GM19043 (cell line): ENCODE data around the gene RPL4.
"Not testable (repeated sequence)": the region's sequence is repeated elsewhere in the genome, so short reads cannot be mapped to it uniquely, and the experiment has no call there.

Source experiments
- ATAC-seq: cut with Tn5 transposase; IDR thresholded peaks from one replicate; pipeline ENCODE4 v1.9.1; 2021; ENCODE audit warnings: low read depth; ENCODE audit not compliant: unreplicated experiment

RPL4 gene

DNA sequence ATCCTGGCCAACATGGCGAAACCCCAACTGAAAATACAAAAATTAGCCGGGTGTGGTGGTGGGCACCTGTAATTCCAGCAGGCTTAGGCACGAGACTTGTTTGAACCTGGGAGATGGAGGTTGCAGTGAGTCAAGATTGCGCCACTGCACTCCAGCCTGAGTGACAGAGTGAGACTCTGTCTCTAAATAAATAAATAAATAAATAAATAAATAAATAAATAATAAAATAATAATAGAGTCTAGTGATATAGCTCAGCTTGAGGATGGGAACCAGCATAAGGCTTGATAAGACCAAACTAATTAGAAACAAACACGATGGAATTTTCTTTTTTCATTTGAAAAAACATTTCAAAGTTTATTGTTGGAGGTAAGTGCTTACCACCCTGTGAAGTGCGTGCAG lies 43.4 kb downstream of the RPL4 start:
- not testable (repeated sequence) for ATAC-seq

DNA sequence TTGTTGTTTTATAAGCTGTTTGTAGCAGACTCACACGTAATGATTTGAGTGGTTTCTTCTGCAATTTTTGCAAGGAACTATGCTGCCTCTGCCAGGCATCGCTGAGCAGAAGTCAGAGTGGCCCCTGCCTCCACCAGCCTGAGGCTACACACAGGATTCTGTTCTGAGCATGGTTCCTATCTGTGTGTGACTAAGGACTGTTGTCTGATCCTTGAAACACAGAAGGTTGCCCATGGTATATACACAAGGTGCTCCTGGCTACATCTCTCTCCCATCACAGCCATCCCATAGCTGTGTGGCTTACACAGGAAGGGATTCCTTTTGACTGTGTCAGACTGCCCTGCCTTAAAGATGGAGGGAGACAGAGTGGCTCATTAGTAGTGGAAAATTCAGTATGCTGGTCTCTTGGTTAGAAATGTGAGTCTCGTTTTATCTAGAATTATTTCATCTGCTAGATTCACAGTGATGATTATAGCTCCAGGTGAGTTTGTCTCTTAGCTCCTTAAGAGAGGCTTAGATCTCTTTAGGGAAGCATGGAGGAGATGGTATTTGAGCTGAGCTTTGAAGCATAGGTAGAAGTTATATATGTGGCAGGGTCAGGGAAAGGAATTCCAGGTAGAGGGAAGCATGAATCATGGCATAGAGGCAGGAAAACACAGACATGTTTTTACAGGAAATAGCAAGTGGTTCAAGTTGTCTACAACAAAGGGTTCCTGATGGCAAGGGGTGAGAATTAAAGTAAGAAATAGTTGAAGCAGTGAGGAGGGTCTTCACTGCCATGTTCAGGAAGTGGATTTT lies 44.6 kb downstream of the RPL4 start:
- ATAC-seq = no peak

DNA sequence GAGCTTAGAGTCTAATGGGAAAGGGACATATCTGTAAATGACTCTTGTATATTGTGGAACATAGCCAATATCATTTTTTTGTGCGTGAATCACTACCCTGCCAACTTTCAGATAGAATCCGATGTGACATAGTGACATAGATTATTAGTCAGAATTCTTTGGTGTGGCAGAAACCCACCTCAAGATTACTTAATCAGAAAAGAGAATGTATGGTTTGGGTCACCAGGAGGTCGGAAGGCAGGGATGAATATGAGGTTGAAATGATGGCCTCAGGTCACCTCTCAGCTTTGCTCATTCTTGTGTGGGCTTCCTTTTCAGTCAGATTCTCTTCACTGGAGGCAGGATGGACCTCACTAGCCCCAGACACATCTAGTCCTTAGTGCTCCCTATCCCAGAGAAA lies 48.4 kb downstream of the RPL4 start:
- ATAC-seq = no peak

DNA sequence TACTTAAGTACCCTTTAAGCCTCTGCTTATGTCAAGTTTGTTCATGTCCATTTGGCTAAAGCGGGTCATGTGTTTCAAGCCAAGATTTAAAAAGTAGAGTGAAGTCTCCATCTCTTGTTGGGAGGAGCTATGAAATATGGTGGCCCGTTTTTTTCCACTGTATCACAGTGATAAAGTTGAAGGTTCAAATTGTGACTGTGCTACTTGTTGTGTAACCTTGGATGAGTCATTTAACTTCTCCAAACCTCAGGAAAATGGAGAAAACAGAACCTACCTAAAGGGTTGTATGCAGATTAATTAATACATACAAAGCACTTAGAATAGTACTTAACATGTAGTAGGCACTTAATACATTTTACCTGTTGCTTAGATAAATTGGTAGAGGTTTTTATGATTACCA lies 50.5 kb downstream of the RPL4 start:
- no peak for ATAC-seq

DNA sequence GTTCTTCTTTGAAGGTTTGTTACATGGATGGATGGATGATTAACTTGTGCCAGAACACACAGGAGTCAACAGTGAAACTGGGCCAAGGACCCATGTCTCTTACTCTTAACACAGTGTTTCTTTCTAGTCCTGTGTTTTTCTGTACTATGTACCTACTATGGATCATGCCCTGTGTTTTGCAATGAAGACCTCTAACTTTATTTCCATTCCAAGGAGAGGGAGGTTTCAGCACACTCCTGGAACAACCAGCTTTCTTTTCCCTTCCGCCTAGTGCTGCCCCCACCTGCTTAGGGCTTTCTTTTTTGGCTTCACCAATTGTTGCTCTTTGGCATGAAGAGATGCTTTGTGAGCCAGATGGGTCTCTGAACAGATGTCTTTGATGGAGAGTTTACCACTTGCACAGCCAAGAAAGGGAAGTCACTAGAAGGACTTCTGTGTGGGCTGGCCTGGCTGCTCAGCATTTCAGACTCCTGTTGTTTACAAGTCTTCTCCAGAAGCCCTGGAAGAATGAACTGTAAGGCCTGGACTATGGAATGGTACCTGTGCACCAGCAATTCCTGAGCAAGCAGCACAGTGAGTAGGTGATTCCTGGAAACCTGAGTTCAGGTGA lies 51.6 kb downstream of the RPL4 start:
- ATAC-seq = no peak

DNA sequence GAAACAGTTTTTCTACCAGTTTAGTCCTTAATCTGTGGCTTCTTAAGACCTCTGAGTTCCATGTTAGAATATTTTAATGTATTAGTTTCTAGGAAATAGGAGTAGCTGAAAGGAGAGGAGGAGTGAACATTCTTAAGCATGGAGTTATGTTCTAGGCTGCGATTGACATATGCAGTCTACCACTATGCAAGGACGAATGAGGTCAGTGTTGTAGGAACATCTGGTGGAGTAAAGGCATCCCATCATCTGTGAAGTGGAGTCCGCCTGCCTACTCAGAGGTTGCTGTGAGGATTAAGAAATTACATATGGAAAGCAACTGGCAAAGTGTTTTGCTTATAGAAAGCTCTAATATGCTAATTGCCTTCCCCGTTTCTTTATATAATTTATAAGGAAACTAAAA lies 52.2 kb downstream of the RPL4 start:
- no peak for ATAC-seq
